ENCODE data around the gene DGLUCY. TPM values are rescaled to one million over a fixed set of nuclear protein-coding genes. Genes with fewer than 3 reads are reported as not detected.
"Not testable (repeated sequence)": the region's sequence is repeated elsewhere in the genome, so short reads cannot be mapped to it uniquely, and the experiment has no call there.

DGLUCY gene
- total RNA-seq, 1 donor = 23.2 TPM

DNA sequence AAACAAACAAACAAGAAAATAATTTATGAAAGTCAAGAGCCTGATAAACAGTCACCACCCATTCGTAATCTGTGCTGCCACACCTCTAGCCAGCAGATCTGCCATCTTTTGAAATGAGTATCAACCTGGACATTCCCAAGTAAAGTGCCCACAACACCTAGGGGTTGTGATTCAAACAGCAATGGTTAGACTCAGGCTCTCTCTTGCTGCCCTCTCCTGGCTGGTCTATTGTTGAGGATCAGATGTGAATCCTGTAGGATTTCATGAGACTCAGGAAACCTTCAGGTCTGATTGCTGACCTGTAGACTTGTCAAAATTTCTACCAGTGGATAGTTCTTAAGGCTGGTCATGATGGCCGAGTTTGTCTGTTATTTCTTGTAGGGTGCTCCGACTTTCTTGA lies 26.8 kb downstream of the DGLUCY start:
- Histone ChIP-seq H3K9me3 (ENCODE audit: low read depth, low read length) (no peaks in the 10 kb centered on the region), H3K4me3 (ENCODE audit: low read length) (no peak overlapping the region), H3K27me3 (ENCODE audit: insufficient read depth, low read length) (no peaks in the 10 kb centered on the region), H3K4me1 (ENCODE audit: insufficient read depth, low read length) (peaks cover 20% of the 10 kb centered on the region)

DNA sequence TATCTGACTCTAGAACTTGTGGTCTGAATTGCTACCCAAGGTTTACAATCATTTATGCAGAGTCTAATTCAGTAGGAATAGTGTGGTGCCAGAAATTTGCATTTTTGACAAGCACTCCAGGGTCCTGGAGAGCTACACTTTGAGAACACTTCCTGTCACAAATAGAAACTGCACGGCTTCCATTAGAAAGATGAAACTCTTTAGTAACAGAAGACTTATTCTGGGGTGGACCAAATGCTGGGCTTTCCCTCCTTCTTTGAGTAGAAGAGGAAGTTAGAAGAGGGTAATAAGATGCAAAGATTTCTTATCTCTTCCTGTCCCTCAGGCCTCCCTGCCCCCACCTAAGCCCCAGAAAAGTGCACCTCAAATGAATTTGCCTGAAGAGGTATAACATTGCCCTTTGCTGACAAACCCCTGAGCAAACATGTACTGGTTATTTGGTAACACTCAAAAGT lies 28.4 kb downstream of the DGLUCY start:
- H3K27me3 ChIP-seq (ENCODE audit: insufficient read depth, low read length) = no peaks in the 10 kb centered on the region
- no peak overlapping the region for H3K4me3 ChIP-seq (ENCODE audit: low read length)
- H3K9me3 ChIP-seq (ENCODE audit: low read depth, low read length) = no peaks in the 10 kb centered on the region
- peaks cover 20% of the 10 kb centered on the region for H3K4me1 ChIP-seq (ENCODE audit: insufficient read depth, low read length)

DNA sequence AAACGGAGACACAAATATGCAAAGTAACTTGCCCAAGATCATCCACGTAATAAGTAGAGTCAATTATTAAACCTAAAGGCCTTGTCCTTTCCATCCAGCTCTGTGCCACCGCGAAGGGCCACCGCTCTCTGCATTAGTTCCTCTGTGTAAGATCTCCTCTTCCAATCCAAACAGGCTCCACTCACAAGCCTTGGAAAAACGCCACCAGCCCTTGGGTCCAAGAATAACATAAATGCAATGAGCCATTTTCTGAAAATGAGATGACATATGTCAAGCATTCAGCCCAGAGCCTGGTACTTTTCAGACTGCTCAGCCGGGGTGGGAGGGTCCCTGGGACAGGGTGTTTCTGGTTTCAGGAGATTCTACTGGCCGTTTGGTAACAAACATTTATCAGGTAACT lies 30.0 kb downstream of the DGLUCY start:
- no peaks in the 10 kb centered on the region for H3K9me3 ChIP-seq (ENCODE audit: low read depth, low read length)
- peaks cover 17% of the 10 kb centered on the region for H3K4me1 ChIP-seq (ENCODE audit: insufficient read depth, low read length)
- no peaks in the 10 kb centered on the region for H3K27me3 ChIP-seq (ENCODE audit: insufficient read depth, low read length)
- no peak overlapping the region for H3K4me3 ChIP-seq (ENCODE audit: low read length)

DNA sequence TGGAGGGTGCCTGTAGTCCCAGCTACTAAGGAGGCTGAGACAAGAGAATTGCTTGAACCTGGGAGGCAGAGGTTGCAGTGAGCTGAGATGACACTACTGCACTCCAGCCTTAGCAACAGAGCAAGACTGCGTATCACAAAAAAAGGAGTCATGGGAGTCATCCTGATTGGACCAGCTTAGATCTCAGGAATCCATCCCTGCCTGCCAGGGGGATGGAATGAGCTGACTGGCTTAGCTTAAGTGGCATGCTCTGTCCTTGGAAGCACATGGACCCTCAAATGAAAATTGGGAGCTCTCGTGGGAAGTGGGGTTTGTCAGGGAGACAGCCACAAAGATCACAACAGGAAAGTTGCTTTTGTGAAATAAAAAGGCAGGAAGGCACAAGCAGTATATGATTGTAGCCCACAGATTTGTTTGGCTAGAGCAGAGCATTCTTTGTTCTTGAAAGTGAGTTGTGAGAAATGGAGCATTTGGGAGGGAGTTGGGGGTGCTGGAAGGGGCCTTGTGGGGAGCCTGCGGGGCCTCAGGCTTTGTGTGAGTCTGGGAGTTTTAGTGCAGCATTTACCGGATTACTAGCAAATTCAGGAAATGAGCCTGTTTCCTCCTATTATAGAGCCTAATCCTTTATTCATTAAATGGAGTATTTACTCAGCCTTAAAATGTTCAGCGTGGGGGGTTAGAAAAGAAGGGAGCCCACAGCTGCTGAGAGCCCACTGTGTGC lies 30.7 kb downstream of the DGLUCY start:
- no peaks in the 10 kb centered on the region for H3K9me3 ChIP-seq (ENCODE audit: low read depth, low read length)
- no peak overlapping the region for H3K4me3 ChIP-seq (ENCODE audit: low read length)
- no peaks in the 10 kb centered on the region for H3K27me3 ChIP-seq (ENCODE audit: insufficient read depth, low read length)
- peaks cover 17% of the 10 kb centered on the region for H3K4me1 ChIP-seq (ENCODE audit: insufficient read depth, low read length)

DNA sequence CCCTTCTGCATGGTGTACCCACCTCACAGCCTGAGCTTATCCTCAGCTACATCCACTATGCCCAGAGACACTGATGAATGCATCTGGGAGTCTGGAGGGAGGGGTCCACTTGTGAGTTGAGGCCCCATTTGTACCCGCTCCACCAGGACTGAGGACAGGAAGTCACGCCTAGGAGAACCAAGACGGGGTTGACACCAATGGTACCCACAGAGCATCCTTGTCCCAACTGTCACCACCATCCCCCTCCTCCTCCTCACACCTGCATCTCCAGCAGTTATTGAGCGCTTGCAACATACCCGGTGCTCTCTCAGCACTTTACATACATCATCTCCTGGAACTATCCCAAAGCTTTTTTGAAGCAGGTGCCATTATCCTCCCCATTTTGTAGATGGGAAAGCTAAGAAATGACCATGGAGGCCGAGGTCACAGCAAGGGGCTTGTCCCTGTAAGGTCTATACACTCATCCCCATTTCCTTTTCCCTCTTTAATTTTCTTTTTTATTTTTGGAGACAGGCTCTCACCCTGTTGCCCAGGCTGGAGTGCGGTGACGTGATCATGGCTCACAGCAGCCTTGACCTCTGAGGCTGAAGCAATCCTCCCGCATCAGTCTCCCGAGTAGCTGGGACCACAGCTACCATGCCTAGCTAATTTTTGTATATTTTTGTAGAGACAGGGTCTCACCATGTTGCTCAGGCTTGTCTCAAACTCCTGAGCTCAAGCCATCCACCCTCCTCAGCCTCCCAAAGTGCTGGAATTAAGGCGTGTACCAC lies 31.7 kb downstream of the DGLUCY start:
- peaks cover 17% of the 10 kb centered on the region for H3K4me1 ChIP-seq (ENCODE audit: insufficient read depth, low read length)
- H3K27me3 ChIP-seq (ENCODE audit: insufficient read depth, low read length) = no peaks in the 10 kb centered on the region
- H3K4me3 ChIP-seq (ENCODE audit: low read length) = no peak overlapping the region
- no peaks in the 10 kb centered on the region for H3K9me3 ChIP-seq (ENCODE audit: low read depth, low read length)

DNA sequence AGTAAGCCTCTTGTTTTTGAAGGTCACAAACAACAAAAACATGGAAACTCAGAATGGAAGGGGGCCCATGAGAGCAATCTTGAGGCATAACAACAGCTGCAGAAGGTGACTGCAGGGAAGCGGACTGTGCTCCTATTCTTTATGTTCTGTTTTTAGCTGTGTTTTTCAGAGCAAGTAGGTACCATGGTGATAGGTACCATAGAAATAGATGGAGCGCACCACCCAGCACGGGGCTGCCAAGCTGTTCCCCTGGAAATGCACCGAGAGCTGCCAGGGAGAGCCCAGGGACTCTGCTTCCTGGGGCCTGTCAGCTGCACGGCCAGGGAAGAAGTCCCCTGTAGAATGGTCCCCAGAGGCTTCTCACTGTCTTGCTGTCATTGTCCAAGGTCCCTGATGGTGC lies 32.8 kb downstream of the DGLUCY start:
- Histone ChIP-seq H3K9me3 (ENCODE audit: low read depth, low read length) (no peaks in the 10 kb centered on the region), H3K27me3 (ENCODE audit: insufficient read depth, low read length) (no peaks in the 10 kb centered on the region)

DNA sequence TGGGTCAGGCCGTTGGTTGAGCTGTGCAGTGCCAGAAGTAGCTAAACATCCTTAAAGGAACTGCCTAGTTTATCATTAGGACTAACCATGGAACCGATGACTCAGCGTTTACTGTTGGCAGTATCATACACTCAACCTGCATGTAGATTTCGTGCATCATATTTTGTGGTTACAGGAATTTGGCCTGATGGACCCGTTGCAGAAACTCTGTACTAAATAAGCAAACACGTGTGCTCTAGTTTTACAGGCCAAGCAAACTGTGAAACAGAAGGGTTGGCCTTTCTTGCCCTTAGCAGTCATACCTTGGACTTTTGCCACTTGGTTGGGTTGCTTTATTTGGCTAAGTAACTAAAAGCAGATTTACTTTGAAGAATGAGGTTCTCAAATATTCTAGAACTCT lies 35.6 kb downstream of the DGLUCY start:
- Histone ChIP-seq H3K4me1 (ENCODE audit: insufficient read depth, low read length) (no peaks in the 10 kb centered on the region), H3K27me3 (ENCODE audit: insufficient read depth, low read length) (no peaks in the 10 kb centered on the region), H3K9me3 (ENCODE audit: low read depth, low read length) (no peaks in the 10 kb centered on the region), H3K4me3 (ENCODE audit: low read length) (no peak overlapping the region)

More for the DNA sequence above, 32.8 kb downstream of the DGLUCY start:
- Histone ChIP-seq H3K4me3 (ENCODE audit: low read length) (no peak overlapping the region), H3K4me1 (ENCODE audit: insufficient read depth, low read length) (peaks cover 12% of the 10 kb centered on the region)

DNA sequence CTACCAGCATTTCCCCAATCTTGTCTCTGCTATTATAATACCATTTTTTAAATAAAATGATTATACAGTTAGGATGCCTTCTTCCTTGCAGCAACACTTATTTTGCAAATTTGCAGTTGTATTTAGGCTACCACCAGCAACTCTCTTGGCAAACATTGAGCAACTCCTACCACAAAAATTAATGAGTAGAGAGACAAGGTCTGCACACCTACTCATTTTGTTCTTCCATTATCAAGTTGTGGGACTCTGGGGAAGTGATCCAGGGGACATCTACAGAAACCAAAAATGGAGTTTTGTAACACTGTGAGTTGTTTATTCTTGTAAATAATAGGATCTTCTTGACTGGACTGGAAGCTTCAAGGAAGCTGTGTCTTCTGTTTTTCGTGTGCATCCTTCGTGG lies 38.6 kb downstream of the DGLUCY start:
- Histone ChIP-seq H3K27me3 (ENCODE audit: insufficient read depth, low read length) (no peaks in the 10 kb centered on the region), H3K4me1 (ENCODE audit: insufficient read depth, low read length) (peaks cover 7% of the 10 kb centered on the region), H3K9me3 (ENCODE audit: low read depth, low read length) (no peaks in the 10 kb centered on the region), H3K4me3 (ENCODE audit: low read length) (no peak overlapping the region)

DNA sequence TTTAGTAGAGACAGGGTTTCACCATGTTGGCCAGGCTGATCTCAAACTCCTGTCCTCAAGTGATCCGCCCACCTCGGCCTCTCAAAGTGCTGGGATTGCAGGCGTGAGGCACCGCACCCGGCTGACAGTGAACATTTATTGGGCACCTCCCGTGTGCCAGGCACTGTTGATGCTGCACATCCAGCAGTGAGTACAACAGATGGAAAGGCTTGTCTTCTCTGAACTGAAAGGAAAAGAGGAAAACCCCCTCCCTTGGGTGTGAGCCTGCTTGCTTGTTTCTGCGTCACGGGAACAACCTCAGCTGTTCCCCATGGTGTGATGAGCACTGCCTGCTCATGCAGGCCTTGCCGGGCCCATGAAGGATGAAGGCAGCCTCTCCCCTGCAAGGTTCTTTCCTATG lies 39.5 kb downstream of the DGLUCY start:
- peaks cover 7% of the 10 kb centered on the region for H3K4me1 ChIP-seq (ENCODE audit: insufficient read depth, low read length)
- no peaks in the 10 kb centered on the region for H3K9me3 ChIP-seq (ENCODE audit: low read depth, low read length)
- no peak overlapping the region for H3K4me3 ChIP-seq (ENCODE audit: low read length)
- no peaks in the 10 kb centered on the region for H3K27me3 ChIP-seq (ENCODE audit: insufficient read depth, low read length)

DNA sequence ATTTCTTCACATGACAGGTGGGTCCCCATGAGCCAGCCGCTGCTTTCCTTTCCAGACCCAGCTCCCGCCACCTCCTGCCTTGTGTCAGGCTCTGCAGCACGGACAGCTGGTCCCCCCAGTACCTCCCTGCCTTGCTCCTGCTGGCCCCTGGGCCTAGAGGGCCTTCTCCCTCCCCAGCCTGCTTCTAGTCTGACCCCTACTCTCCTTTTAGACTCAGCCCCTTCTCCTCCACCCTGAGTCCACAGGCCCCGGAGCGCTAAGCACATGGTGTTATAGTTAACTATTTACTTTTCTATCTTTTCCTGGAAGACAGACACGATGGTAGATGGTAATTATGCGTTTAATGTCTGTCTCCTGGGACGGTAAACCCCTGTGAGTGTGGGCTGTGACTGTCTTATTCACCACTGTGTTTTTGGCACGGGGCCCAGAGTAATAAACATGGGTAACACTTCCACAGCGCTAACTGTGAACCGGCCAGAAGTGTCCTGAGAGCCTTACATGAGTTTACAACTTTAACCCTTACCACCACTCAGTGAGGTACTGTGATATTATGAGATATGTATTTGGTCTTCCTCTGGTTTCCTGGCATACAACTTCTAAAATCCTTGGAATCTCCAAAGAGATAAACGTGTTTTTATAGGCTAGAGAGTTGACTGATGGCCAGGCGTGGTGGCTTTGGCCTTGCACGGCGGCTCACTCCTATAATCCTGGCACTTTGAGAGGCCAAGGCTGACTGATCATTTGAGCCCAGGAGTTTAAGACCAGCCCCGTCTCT lies 41.2 kb downstream of the DGLUCY start:
- no peak overlapping the region for H3K4me3 ChIP-seq (ENCODE audit: low read length)
- no peaks in the 10 kb centered on the region for H3K9me3 ChIP-seq (ENCODE audit: low read depth, low read length)
- no peaks in the 10 kb centered on the region for H3K27me3 ChIP-seq (ENCODE audit: insufficient read depth, low read length)
- H3K4me1 ChIP-seq (ENCODE audit: insufficient read depth, low read length) = peaks cover 7% of the 10 kb centered on the region

DNA sequence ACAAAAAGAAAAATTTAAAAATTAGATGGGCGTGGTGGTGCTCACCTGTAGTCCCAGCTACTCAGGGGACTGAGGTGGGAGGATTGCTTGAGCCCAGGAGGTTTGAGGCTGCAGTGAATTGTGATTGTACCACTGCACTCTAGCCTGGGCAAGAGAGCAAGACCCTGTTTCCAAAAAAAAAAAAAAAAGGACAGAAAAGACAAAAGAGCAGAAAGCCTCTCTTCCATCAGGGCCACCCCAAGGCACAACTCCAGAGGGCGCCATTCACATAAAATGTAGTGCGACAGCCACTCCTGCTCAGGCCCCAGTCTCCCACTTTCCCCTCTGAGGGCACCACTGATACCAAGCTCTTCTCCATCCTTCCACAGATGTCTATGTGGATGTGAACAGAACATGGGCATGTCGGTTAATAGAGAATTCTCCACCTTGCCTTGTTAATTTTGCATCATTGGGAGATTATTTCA lies 41.8 kb downstream of the DGLUCY start:
- no peak overlapping the region for H3K4me3 ChIP-seq (ENCODE audit: low read length)
- H3K9me3 ChIP-seq (ENCODE audit: low read depth, low read length) = no peaks in the 10 kb centered on the region
- H3K27me3 ChIP-seq (ENCODE audit: insufficient read depth, low read length) = no peaks in the 10 kb centered on the region
- H3K4me1 ChIP-seq (ENCODE audit: insufficient read depth, low read length) = peaks cover 7% of the 10 kb centered on the region

DNA sequence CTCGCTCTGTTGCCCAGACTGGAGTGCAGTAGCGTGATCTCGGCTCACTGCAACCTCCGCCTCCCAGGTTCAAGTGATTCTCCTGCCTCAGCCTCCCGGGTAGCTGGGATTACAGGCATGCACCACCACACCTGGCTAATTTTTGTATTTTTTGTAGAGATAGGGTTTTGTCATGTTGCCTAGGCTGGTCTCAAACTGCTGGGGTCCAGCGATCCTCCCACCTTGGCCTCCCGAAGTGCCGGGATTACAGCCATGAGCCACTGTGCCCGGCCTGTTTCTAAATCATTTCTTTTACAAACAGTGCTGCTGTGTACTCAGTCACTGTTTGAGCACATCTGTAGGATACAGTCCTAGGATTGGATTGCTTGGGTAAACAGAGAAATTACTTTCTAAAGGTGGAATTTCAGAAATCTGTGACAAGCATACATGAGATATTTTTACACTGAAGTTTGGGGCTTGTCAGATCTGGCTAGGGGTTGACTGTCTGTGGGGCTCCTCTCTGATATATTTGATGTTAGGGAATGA lies 42.3 kb downstream of the DGLUCY start:
- not testable (repeated sequence) for H3K27me3 ChIP-seq (ENCODE audit: insufficient read depth, low read length); H3K4me3 ChIP-seq (ENCODE audit: low read length); H3K4me1 ChIP-seq (ENCODE audit: insufficient read depth, low read length); H3K9me3 ChIP-seq (ENCODE audit: low read depth, low read length)

DNA sequence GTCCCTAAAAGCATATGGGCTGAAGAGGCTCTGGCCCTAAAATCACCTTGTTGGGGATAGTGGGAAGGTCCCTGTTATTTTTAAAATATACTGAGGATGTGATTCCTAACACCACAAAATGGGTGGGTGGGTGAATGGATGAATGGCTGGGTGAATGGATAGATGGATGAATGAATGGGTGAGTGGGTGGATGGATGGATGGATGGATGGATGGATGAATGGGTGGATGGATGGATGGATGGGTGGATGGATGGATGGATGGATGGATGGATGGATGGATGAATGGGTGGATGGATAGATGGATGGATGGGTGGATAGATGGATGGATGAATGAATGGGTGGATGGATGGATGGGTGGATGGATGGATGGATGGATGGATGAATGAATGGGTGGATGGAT lies 43.0 kb downstream of the DGLUCY start:
- H3K4me1 ChIP-seq (ENCODE audit: insufficient read depth, low read length); H3K27me3 ChIP-seq (ENCODE audit: insufficient read depth, low read length); H3K9me3 ChIP-seq (ENCODE audit: low read depth, low read length); H3K4me3 ChIP-seq (ENCODE audit: low read length): not testable (repeated sequence)

DNA sequence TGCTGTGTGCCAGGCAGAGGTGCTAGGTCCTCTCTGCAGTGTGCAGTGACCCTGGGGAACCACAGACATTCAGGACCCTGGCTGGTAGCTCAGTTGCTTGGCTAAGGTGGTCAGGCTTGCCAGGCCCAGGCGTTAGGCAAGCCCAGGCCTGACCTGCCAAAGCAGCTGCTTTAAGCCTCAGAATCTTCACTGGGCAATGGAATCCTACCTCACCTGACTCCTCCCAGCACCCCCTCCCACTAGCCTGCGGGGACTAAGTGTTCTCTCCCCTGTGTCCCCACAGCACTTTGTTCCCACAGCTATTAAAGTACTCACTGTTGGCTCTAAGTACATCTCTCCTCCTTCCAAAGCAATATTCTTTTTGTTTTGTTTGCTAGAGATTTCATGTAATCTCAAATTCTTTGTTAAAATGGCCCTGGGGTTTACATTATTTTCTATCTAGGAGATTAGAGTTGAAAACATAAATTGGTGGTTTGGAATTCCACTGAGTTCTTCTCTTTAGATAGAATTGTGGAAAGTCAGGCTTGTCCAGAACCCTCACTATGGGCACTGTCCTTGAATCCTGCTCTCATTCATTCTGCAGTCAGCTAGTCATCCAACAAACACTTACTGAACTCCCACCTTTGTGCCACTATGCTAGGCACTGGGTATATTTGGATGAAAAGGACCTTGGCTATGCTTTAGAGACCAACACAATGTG lies 44.4 kb downstream of the DGLUCY start:
- no peak overlapping the region for H3K4me3 ChIP-seq (ENCODE audit: low read length)
- H3K27me3 ChIP-seq (ENCODE audit: insufficient read depth, low read length) = no peaks in the 10 kb centered on the region
- H3K4me1 ChIP-seq (ENCODE audit: insufficient read depth, low read length) = peaks cover 7% of the 10 kb centered on the region
- no peaks in the 10 kb centered on the region for H3K9me3 ChIP-seq (ENCODE audit: low read depth, low read length)
